ENCODE data around the gene PMEL.

- TF ChIP-seq CTCF (IDR thresholded peaks at IDR 0.05) = no peak
- TF ChIP-seq EP300 (IDR thresholded peaks at IDR 0.05) = no peak
- no peak for TF ChIP-seq POLR2A (IDR thresholded peaks at IDR 0.05)
- no peak for TF ChIP-seq POLR2AphosphoS5 (IDR thresholded peaks at IDR 0.05)
These were observed 6.2 kb upstream of the PMEL start for GRCh38 chr12:55972042-55972441.
